NCI-H748 (cell line): ENCODE results near the gene CRYBB1.

Experiments
- DNase-seq: peaks from one replicate; lab custom pipeline; 2025; ENCODE audit not compliant: unreplicated experiment; lab: John Stamatoyannopoulos, UW

Gene CRYBB1

DNA sequence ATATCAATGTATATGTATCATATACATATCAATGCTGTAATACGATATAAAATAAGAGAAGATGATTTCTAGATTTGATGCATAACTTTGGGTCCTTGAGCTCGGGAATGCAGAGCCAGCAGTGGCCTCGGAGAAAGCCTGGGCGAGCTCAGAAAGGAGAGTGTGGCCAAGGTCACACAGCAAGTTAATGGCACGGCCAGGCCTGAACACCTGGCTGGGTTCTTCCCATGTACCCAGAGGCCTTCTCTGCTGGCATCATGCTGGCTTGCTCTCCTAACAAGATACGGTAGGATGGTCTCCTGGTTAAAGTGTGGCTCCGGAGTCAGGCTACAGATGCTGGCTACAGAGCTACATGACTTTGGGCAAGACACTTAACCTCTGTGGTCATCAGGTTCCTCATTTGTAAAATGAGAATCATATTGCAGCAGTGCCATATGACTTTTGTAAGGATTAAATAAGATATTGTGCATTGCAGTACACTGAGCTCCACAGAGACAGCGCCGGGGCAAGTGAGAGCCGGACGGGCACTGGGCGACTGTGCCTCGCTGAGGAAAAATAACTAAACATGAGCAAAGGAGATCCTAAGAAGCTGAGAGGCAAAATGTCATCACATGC, 57.8 kb downstream of the CRYBB1 start:
- DNase-seq, result no peak

DNA sequence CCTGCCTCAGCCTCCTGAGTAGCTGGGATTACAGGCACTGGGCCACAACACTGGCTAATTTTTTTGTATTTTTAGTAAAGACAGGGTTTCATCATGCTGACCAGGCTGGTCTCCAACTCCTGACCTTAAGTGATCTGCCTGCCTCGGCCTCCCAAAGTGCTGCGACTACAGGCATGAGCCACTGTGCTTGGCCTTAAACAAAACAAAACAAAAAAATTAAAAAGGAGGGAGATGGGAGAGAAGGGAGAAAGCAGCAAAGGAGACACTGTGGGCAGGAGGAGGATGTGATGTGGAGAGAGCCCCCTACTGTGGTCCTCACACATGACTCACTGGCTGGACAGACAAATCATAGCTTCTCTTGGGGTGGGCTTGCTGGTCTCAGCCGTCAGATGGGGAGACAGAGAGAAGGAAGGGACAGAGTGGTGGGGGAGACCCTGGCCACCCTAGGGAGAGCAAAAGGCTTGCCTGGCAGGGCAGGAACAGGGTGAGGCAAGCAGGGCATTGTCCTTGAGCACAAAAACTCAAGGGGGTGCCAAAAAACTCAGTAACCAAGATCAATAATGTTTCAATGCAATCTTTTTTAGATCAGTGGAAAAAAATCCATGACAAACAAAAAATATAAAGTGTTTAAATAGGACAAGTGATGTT, 59.5 kb downstream of the CRYBB1 start:
- DNase-seq, result no peak

GRCh38 chr22:26556904-26557303, 60.9 kb downstream of the CRYBB1 start:
- no peak for DNase-seq

- no peak for DNase-seq
Measured at GRCh38 chr22:26555478-26555877, 62.3 kb downstream of the CRYBB1 start.

DNA sequence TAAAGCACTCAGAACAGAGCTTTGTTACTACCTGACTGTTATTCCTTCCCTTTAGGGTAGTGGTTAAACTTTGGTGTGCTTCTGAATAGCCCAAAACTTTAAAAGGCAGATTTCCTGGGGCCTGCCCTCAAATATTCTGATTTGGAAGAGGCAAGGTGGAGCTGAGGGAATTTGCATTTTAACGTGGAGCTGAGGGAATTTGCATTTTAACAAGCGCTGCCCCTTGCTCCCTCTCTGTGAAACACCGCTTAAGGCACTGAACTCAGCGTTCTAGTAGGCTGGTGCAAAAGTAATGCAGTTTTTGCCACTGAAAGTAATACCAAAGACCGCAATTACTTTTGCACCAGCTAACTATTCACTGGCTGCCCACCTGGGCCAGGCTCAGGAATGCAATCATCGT, 62.9 kb downstream of the CRYBB1 start:
- no peak for DNase-seq

DNA sequence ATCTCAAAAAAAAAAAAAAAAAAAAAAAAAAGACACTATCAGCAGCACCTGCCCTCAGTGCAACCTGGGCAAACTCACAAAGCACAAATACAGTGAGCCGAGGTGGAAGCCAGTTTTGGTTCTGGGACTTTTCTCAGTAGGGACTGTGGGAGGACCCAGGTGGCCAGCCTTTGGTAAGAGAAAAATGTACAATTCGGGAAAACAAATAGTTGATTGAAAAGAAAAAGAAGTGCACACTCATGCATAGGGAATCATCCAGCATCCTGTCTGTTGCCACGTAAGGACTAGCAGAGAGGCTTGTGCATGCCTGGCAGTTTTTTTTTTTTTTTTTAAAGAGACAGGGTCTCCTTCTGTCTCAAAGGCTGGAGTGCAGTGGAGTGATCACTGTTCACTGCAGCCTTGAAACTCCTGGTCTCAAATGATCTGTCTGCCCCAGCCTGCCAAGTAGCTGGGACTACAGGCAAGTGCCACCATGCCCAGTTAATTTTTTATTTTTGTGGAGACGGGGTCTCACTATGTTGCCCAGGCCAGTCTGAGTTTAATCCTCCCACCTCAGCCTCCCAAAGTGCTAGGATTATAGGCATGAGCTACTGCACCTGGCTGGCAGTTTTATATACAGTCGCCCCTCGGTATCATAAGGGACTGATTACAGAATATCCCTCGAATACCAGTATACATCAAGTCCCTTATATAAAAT, 64.6 kb downstream of the CRYBB1 start:
- no peak for DNase-seq

DNA sequence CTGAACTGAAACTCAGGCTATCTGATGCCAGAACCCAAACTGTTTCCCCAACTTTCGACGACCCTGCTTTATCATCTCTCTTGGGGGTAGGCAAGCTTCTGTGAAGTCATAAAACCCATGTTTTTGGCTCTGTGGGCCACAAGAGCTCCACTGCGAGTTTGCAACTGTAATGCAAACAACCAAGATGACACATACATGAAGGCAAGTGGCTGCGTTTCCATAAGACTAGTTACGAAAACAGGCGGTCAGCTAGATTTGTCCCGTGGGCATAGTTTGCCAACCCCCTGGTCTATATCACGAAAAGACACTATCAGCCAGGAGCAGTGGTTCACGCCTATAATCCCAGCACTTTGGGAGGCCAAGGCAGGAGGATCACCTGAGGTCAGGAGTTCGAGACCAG, 65.4 kb downstream of the CRYBB1 start:
- no peak for DNase-seq

- no peak for DNase-seq
Measured at GRCh38 chr22:26551568-26551967, 66.3 kb downstream of the CRYBB1 start.

DNA sequence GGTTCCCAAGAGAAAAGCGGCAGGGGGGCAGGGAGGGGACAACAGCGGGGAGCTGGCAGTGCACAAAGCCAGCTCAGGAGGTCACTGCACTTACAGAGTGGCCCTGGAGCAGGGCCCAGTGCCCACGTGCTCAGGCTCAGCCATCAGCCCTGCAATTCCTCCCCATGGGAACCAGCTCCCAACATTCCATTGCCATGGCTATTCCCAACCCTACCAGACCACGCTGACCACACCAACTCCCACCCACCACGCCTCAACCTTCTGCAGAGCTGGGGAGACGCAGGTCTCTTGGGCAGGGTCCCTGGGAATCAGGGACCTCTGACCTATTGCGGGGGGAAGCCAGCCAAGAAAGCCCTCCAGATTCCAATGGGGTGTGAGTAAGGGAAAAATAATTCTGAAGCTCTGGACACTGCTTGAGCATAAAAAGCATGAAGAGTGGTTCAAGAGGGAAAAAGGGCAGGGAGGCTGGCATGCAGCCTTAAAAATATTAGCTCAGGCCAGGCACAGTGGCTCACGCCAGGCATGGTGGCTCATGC, 67.3 kb downstream of the CRYBB1 start:
- no peak for DNase-seq

- no peak for DNase-seq
Measured at GRCh38 chr22:26549902-26550497, 67.8 kb downstream of the CRYBB1 start.
